HG03457 (cell line): ENCODE measurements around the gene REM2.

Experiments
- ATAC-seq: cut with Tn5 transposase; IDR thresholded peaks from one replicate; pipeline ENCODE4 v1.9.1; 2021; ENCODE audit warnings: moderate number of reproducible peaks; ENCODE audit not compliant: unreplicated experiment

Gene REM2, protein sequence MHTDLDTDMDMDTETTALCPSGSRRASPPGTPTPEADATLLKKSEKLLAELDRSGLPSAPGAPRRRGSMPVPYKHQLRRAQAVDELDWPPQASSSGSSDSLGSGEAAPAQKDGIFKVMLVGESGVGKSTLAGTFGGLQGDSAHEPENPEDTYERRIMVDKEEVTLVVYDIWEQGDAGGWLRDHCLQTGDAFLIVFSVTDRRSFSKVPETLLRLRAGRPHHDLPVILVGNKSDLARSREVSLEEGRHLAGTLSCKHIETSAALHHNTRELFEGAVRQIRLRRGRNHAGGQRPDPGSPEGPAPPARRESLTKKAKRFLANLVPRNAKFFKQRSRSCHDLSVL

GRCh38 chr14:22883173-22883976, at the start of gene REM2:
Gene REM2, plus strand, starts transcription at chr14:22883222. Its CDS starts 66 bp downstream, at chr14:22883288.
- no peak for ATAC-seq

DNA sequence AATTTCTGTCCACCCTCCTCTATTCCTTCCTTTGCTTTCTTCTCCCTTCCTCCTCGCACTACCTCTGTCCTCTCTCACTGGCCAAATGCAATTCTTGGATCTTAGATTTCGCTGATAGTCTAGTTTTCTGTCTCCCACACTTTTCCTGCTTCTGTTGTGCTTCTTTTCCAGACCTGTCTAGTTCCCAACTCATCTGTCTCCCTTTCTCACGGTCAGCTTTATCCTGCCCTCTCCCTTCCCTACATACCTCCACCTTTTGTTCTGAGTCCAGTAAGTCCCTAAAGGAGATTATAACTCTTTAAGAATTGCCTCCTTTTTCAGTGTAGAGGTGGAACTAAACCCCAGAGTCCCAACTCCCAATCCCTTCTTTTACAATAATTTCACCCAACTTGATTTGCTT, 47.5 kb upstream of the REM2 start:
- no peak for ATAC-seq

- no peak for ATAC-seq
Observed at GRCh38 chr14:22836301-22837113, 46.5 kb upstream of the REM2 start, which contains the start of gene MMP14. Gene MMP14, plus strand, starts transcription at chr14:22836585. Its CDS starts 233 bp downstream, at chr14:22836818.

DNA sequence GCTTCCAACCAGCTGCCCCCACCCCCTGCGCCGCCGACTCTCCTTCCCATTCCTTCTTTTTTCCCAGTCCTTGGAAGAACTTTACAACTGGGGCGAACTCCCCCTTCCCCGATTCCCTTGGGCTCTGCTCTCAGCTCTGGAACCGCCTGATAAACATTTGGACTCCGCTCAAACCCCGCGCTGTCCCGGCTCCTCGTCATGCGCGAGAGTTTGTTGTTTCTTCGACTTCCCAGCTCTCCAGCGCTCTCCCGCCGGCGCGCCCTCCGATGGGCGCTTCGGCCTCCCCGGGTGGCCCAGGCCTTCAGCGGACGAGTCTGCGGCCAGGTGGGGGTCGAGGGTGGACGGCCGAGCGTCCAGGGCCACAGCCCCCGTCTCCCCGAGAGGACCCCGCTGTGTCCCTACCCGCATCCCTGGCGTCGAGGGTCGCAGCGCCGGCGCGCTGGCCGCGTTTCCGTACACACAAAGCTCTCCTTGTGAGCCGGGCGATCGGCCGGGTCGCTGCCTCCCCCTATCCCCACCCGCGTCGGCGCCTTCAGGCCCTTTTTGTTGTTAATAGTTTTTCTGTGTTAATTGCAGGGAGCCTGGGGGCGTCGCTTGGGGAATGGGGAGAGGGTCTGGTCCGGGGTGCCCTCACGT, 45.8 kb upstream of the REM2 start:
- ATAC-seq: no peak

DNA sequence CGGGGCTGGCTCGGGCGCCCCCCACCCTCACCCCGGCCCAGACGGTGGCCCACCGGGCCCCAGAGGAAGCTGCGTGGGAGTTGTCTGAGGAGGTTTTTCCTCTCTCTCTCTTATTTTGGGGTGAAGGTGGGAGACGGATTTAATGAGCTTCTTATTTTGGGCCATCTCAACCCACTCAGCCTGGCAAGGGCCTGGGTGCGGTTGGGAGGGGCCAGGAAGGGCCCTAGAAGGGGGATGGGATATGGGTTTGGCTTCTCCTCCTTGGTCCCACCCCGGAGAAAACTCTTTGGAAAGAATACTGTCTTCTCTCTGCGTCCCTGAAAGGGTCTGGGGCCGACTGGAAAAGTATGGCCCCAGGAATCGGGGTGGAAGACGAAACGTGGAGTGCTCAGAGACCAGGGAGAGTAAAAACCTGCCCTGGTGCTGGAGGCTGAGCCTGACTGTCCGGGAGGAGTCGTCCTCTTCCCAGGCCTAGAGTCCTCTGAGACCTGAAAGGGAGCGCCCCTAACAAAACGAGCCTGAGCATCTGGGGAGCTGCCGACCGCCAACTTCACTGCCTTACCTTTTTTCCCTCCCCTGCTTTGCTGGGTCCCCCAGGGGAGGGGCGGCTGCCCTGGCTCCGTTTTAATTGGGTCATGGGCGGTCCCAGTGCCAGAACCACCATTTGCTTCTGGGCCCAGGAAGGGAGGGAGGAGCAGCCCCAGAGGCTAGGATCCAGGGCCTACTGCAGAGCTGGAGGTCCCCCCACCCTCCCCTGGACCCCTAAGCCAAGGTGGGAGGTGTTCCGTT, 45.1 kb upstream of the REM2 start:
- ATAC-seq: no peak

- no peak for ATAC-seq
Observed at GRCh38 chr14:22838631-22839041, 44.4 kb upstream of the REM2 start.

- no peak for ATAC-seq
Observed at GRCh38 chr14:22839159-22839779, 43.8 kb upstream of the REM2 start.

DNA sequence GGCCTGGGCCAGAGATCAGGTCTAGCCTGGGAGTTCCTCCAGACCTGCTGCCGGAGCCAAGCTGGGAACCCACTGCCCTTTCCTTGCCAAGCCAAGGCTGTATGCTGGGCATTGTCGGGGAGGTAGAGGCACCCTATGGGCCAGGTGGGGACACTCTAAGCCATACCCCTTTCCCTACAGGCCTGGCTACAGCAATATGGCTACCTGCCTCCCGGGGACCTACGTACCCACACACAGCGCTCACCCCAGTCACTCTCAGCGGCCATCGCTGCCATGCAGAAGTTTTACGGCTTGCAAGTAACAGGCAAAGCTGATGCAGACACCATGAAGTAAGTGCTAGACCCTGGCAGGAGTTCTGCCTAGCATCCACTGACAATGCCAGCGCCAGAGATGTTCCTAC, 41.7 kb upstream of the REM2 start:
- no peak for ATAC-seq

DNA sequence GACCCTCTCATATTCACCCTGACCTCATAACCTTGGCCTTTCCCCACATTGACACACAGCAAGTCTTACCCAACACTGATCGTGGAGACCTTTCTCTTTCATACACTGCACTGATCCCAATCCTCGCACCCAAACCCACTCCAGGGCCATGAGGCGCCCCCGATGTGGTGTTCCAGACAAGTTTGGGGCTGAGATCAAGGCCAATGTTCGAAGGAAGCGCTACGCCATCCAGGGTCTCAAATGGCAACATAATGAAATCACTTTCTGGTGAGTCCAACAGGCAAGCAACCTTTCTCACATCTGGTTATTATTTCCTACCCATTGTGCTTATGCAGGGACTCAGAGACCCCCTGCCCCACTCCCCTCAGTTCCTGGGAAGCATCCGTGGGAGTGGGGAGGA, 41.3 kb upstream of the REM2 start:
- ATAC-seq: no peak

GRCh38 chr14:22842211-22843122, 40.6 kb upstream of the REM2 start:
- ATAC-seq: no peak

GRCh38 chr14:22843123-22843925, 39.7 kb upstream of the REM2 start:
- ATAC-seq: no peak

GRCh38 chr14:22844221-22845102, 38.6 kb upstream of the REM2 start:
- no peak for ATAC-seq

GRCh38 chr14:22845103-22845394, 38.0 kb upstream of the REM2 start:
- ATAC-seq: no peak

GRCh38 chr14:22845821-22846625, 37.0 kb upstream of the REM2 start:
- ATAC-seq: no peak

GRCh38 chr14:22846811-22847307, 36.2 kb upstream of the REM2 start:
- ATAC-seq: no peak
